ENCODE data around the gene PACRG.
A peak's percentile ranks its signal among the peaks of the same experiment; 100 is the strongest.
"Not testable (repeated sequence)": the region's sequence is repeated elsewhere in the genome, so short reads cannot be mapped to it uniquely, and the experiment has no call there.

PACRG gene

DNA sequence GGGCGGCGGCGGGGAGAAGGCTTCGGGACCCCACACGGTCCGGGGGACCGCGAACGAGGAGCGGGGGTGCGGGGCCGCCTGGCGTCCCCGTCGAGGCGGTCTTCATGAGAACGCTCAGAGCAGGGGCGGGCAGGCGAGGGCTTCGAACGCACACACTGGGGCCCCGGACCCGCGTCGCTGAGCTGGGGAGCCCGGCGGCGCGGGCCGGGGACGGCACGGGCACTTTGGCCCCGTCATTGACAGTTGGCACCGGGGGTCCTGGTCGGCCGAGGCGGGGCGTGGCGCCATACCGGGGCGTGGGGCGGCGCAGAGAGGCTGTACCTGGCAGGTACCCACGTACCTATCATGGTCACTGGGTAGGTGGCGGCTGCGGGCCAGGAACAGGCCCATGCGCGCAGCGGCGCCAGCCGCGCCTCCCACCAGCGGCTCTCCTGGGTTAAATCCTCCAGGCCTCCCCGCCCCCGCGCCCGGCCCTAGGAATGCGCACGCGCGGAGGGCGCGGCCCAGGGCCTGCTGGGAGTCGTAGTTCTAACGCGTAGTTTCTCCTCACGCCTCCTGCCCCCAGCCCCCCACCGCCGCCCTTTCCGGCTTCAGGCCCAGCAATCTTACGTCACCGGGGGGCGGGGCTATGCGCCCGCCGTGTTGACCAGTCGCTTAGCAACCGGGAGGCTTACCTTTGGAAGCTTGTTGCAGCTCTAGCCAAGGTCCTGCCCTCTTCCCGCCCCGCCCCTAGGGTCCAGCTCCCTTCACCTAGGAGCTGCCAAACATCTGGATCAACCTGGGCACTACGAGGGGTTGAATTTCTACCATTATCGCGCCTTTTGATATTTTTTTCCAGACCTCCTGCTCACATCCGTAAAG lies at the start of gene PACRG, which contains the start of gene PRKN:
Gene PACRG (plus strand): TSS at position 653 of the 861 bp plus-strand sequence.
Gene PRKN (minus strand): TSS at position 445 of the 861 bp plus-strand sequence.
- Histone ChIP-seq H3K27me3 (ENCODE audit: control insufficient read depth in 1 of 2, insufficient read depth in 2 of 2, low read length in 2 of 2) (no peaks in the 10 kb centered on the region), H3K4me3 (ENCODE audit: low read depth in 1 of 2, low read length in 2 of 2) (peak within 1 kb of the TSS; percentile 66 to 94), H3K9ac (ENCODE audit: low read length) (peak within 1 kb of the TSS; percentile 42), H3K27ac (ENCODE audit: low read depth, low read length) (peak within 1 kb of the TSS; percentile 85), H3K9me3 (ENCODE audit: low read length) (no peaks in the 10 kb centered on the region), H3K4me1 (ENCODE audit: insufficient read depth, low read length) (peaks cover 19% of the 10 kb centered on the region), H3K36me3 (ENCODE audit: insufficient read depth, low read length) (no peaks in the 10 kb centered on the region)

DNA sequence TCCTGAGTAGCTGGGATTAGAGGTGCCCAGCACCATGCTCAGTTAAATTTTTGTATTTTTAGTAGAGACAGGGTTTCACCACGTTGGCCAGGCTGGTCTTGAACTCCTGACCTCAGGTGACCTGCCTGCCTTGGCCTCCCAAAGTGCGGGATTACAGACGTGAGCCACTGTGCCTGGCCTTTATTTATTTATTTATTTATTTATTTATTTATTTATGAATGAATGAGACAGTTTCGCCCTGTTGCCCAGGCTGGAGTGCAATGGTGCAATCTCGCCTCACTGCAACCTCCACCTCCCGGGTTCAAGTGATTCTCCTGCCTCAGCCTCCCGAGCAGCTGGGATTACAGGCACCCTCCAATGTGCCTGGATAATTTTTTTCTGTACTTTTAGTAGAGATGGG lies 48.9 kb upstream of the PACRG start:
- not testable (repeated sequence) for H3K4me3 ChIP-seq (ENCODE audit: low read depth in 1 of 2, low read length in 2 of 2); H3K9ac ChIP-seq (ENCODE audit: low read length); H3K9me3 ChIP-seq (ENCODE audit: low read length); H3K27me3 ChIP-seq (ENCODE audit: control insufficient read depth in 1 of 2, insufficient read depth in 2 of 2, low read length in 2 of 2); H3K4me1 ChIP-seq (ENCODE audit: insufficient read depth, low read length); H3K36me3 ChIP-seq (ENCODE audit: insufficient read depth, low read length); H3K27ac ChIP-seq (ENCODE audit: low read depth, low read length)

DNA sequence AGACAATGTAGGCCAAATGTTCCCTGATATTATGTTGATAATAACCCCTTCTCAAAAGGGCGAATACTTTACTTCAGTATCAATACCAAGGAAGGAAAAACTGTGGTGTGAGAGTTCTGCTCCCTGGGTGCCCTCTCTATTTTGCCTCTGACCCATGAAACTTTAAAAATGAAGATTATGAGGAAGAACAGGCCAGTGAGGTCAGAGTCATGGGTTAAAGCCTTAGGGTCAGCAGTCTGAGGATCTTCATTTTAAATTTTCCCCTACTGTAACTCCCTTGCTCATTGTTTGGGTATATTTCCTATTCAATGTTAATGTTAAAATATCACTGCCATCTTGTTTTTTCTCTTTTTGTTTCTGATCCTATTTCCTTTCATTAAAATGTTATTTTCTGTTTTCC lies 48.1 kb upstream of the PACRG start:
- peaks cover 10% of the 10 kb centered on the region for H3K4me1 ChIP-seq (ENCODE audit: insufficient read depth, low read length)
- no peak overlapping the region for H3K4me3 ChIP-seq (ENCODE audit: low read depth in 1 of 2, low read length in 2 of 2)
- H3K27ac ChIP-seq (ENCODE audit: low read depth, low read length), result no peak overlapping the region
- H3K27me3 ChIP-seq (ENCODE audit: control insufficient read depth in 1 of 2, insufficient read depth in 2 of 2, low read length in 2 of 2), result no peaks in the 10 kb centered on the region
- H3K36me3 ChIP-seq (ENCODE audit: insufficient read depth, low read length), result no peaks in the 10 kb centered on the region
- H3K9ac ChIP-seq (ENCODE audit: low read length), result no peak overlapping the region
- no peaks in the 10 kb centered on the region for H3K9me3 ChIP-seq (ENCODE audit: low read length)

DNA sequence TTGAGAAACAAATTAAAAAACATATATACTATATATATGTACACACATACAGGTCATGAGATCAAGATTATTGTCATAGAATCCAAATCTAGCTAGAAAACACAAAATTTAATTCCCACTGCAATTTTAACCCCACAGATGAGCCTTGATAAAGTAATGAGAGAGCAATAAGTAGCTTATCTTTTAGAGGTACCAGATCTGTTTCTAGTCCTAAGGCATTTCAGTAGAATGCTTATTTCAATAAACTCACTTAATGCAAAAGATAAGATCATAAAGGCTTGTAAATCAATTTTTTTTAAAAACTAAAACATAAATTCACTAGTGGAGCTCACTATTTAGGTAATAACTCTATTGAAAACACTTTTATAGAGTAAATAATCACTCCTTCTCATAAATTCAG lies 47.4 kb upstream of the PACRG start:
- H3K4me3 ChIP-seq (ENCODE audit: low read depth in 1 of 2, low read length in 2 of 2), result no peak overlapping the region
- H3K27ac ChIP-seq (ENCODE audit: low read depth, low read length), result no peak overlapping the region
- H3K9me3 ChIP-seq (ENCODE audit: low read length), result no peaks in the 10 kb centered on the region
- H3K9ac ChIP-seq (ENCODE audit: low read length), result no peak overlapping the region
- H3K27me3 ChIP-seq (ENCODE audit: control insufficient read depth in 1 of 2, insufficient read depth in 2 of 2, low read length in 2 of 2), result no peaks in the 10 kb centered on the region
- H3K4me1 ChIP-seq (ENCODE audit: insufficient read depth, low read length), result peaks cover 10% of the 10 kb centered on the region
- H3K36me3 ChIP-seq (ENCODE audit: insufficient read depth, low read length), result no peaks in the 10 kb centered on the region

DNA sequence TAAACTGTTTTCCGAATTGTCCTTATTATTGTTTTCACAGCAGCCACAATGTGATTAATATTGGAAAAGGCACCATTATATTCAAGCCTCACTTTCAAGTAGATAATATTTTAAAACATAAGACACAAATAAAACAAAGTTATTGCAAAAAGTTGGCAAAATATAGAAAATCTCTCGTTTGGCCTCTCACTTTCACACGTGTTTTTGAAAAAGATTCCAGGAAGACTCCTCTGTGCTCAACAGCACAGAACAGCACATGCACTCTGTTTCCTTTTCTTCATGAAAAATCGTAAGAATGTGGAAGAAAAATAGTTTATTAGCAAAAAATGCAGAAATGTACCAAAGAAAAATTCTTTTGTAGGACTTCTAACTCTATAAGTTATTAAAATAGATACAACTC lies 46.9 kb upstream of the PACRG start:
- Histone ChIP-seq H3K4me3 (ENCODE audit: low read depth in 1 of 2, low read length in 2 of 2) (no peak overlapping the region), H3K9ac (ENCODE audit: low read length) (no peak overlapping the region), H3K4me1 (ENCODE audit: insufficient read depth, low read length) (peaks cover 10% of the 10 kb centered on the region), H3K27ac (ENCODE audit: low read depth, low read length) (no peak overlapping the region), H3K36me3 (ENCODE audit: insufficient read depth, low read length) (no peaks in the 10 kb centered on the region), H3K27me3 (ENCODE audit: control insufficient read depth in 1 of 2, insufficient read depth in 2 of 2, low read length in 2 of 2) (no peaks in the 10 kb centered on the region), H3K9me3 (ENCODE audit: low read length) (no peaks in the 10 kb centered on the region)

DNA sequence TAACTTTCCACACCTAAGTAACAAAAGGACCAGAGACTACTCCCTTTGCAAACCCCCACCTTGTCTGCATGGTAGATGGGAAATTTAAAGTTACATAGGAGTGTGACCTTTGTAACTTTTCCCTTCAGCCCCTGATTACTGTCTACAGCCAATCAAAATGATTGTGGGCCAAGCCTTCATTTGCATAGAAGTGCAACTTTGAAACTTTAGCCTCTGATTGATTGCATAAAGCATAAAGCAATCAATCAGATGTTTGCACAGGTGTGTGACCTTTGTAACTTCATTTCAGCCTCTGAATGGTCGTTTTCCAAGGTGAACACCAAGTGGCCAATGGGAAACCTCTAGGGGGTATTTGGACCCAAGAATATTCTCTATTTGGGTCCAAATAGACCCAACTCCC lies 46.3 kb upstream of the PACRG start:
- Histone ChIP-seq H3K27ac (ENCODE audit: low read depth, low read length) (no peak overlapping the region), H3K36me3 (ENCODE audit: insufficient read depth, low read length) (no peaks in the 10 kb centered on the region), H3K4me1 (ENCODE audit: insufficient read depth, low read length) (peaks cover 10% of the 10 kb centered on the region), H3K27me3 (ENCODE audit: control insufficient read depth in 1 of 2, insufficient read depth in 2 of 2, low read length in 2 of 2) (no peaks in the 10 kb centered on the region), H3K4me3 (ENCODE audit: low read depth in 1 of 2, low read length in 2 of 2) (no peak overlapping the region), H3K9ac (ENCODE audit: low read length) (no peak overlapping the region), H3K9me3 (ENCODE audit: low read length) (no peaks in the 10 kb centered on the region)

DNA sequence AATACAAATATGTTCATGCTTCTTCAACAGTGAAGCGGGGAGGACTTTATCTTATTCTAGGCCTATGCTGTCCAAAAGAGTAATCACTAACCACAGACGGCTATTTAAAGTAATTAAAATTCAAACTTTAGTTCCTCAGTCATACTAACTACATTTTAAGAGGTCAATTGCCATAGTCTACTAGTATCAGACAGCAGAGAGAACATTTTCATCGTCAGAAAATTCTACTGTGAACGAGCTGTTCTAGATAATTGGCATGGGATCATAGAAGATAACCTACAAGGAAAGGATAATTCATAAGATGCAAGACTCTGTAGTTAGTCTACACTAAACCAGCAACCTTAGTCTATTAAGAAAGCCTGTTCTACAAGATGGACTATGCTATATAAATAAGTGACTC lies 44.6 kb upstream of the PACRG start:
- H3K27ac ChIP-seq (ENCODE audit: low read depth, low read length), result no peak overlapping the region
- H3K4me3 ChIP-seq (ENCODE audit: low read depth in 1 of 2, low read length in 2 of 2), result no peak overlapping the region
- peaks cover 10% of the 10 kb centered on the region for H3K4me1 ChIP-seq (ENCODE audit: insufficient read depth, low read length)
- H3K27me3 ChIP-seq (ENCODE audit: control insufficient read depth in 1 of 2, insufficient read depth in 2 of 2, low read length in 2 of 2), result no peaks in the 10 kb centered on the region
- no peak overlapping the region for H3K9ac ChIP-seq (ENCODE audit: low read length)
- H3K36me3 ChIP-seq (ENCODE audit: insufficient read depth, low read length), result no peaks in the 10 kb centered on the region
- no peaks in the 10 kb centered on the region for H3K9me3 ChIP-seq (ENCODE audit: low read length)

DNA sequence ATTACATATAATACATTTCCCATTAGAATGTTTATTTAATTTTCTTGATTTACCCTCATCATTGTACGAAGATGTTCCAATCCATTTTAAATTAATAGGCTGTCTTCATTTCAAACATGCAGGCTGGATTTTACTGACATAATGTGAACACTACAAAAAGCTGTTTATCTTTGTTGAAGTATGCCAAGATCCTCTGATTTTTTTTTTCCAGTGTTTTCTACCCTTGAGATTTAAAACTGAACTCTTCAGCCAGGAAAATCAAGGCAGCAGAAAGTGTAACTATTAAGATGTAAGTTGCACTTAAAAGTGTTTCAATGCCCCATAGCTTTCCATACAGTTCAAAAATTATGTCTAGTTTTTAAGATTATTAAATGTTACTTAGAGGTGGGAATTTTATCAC lies 43.7 kb upstream of the PACRG start:
- H3K9me3 ChIP-seq (ENCODE audit: low read length), result no peaks in the 10 kb centered on the region
- H3K27ac ChIP-seq (ENCODE audit: low read depth, low read length), result no peak overlapping the region
- no peaks in the 10 kb centered on the region for H3K27me3 ChIP-seq (ENCODE audit: control insufficient read depth in 1 of 2, insufficient read depth in 2 of 2, low read length in 2 of 2)
- no peak overlapping the region for H3K4me3 ChIP-seq (ENCODE audit: low read depth in 1 of 2, low read length in 2 of 2)
- H3K4me1 ChIP-seq (ENCODE audit: insufficient read depth, low read length), result peaks cover 10% of the 10 kb centered on the region
- H3K36me3 ChIP-seq (ENCODE audit: insufficient read depth, low read length), result no peaks in the 10 kb centered on the region
- no peak overlapping the region for H3K9ac ChIP-seq (ENCODE audit: low read length)

DNA sequence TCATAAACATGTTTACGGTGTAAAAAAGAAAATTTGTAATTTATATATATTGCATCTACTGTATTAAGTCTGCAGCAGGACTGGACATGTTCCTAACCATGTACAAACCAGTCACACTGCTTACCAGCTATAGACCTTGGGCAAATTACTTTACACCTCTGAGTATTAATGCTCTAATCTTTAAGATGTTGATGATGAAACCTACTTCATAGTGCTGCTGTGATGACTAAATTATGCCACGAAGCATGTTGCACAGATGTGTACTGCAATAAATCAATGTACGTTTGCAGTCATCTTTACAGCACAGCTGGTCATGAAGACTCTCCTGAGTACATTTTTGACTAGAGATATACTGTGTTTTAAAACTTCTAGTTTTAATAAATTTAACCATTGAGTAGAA lies 42.8 kb upstream of the PACRG start:
- Histone ChIP-seq H3K27me3 (ENCODE audit: control insufficient read depth in 1 of 2, insufficient read depth in 2 of 2, low read length in 2 of 2) (no peaks in the 10 kb centered on the region), H3K4me1 (ENCODE audit: insufficient read depth, low read length) (peaks cover 10% of the 10 kb centered on the region), H3K4me3 (ENCODE audit: low read depth in 1 of 2, low read length in 2 of 2) (no peak overlapping the region), H3K27ac (ENCODE audit: low read depth, low read length) (no peak overlapping the region), H3K9me3 (ENCODE audit: low read length) (no peaks in the 10 kb centered on the region), H3K9ac (ENCODE audit: low read length) (no peak overlapping the region), H3K36me3 (ENCODE audit: insufficient read depth, low read length) (no peaks in the 10 kb centered on the region)

DNA sequence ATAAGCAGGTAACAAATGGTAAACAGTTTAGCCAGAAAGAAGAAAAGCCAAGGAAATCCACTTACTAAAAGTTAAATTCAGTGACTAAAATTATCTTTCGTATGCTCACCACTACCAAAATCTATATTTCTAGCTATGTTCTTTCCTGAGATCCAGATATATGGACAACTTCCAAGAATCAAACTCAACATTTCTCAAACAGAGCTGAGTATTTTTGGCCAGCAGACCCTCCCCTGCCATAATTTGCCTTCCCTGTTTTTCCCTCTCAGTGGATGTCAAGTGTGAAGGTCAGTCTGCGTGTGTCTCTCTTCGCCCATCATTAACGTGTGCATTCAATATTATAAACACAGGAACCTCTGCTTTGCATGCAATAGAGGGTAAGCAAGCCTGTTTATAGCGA lies 42.2 kb upstream of the PACRG start:
- Histone ChIP-seq H3K9me3 (ENCODE audit: low read length) (no peaks in the 10 kb centered on the region), H3K9ac (ENCODE audit: low read length) (no peak overlapping the region), H3K4me3 (ENCODE audit: low read depth in 1 of 2, low read length in 2 of 2) (no peak overlapping the region), H3K27me3 (ENCODE audit: control insufficient read depth in 1 of 2, insufficient read depth in 2 of 2, low read length in 2 of 2) (no peaks in the 10 kb centered on the region), H3K36me3 (ENCODE audit: insufficient read depth, low read length) (no peaks in the 10 kb centered on the region), H3K27ac (ENCODE audit: low read depth, low read length) (no peak overlapping the region), H3K4me1 (ENCODE audit: insufficient read depth, low read length) (peaks cover 10% of the 10 kb centered on the region)

DNA sequence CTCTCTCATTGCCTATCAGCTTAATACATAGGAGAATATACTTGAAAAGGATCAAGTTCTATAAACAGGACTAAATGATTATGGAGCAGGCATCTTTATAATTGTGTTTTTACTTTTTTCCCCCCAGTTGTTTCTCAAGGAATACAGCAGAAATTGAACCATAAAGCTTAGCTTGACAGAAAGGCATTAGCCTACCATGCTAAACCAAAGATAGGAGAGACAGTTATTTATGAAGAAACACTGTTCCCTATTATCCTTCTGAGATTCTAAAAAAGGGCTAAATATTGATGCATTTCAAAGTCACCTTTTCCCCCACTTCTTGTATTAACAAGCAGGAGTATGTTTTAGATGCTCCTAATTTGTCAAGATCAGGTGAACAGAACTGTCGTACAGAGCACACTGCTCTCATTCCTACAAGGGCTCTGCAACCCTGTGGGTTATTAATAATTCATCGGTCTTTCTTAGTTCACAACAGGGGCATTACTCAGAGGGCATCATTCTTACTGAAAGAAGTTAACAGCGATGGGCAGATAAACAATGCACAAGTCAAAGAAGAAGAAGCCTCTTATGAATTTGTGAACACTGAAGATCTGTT lies 38.9 kb upstream of the PACRG start:
- Histone ChIP-seq H3K4me1 (ENCODE audit: insufficient read depth, low read length) (peaks cover 6% of the 10 kb centered on the region), H3K27ac (ENCODE audit: low read depth, low read length) (no peak overlapping the region), H3K9ac (ENCODE audit: low read length) (no peak overlapping the region), H3K4me3 (ENCODE audit: low read depth in 1 of 2, low read length in 2 of 2) (no peak overlapping the region), H3K9me3 (ENCODE audit: low read length) (no peaks in the 10 kb centered on the region), H3K36me3 (ENCODE audit: insufficient read depth, low read length) (no peaks in the 10 kb centered on the region), H3K27me3 (ENCODE audit: control insufficient read depth in 1 of 2, insufficient read depth in 2 of 2, low read length in 2 of 2) (no peaks in the 10 kb centered on the region)

DNA sequence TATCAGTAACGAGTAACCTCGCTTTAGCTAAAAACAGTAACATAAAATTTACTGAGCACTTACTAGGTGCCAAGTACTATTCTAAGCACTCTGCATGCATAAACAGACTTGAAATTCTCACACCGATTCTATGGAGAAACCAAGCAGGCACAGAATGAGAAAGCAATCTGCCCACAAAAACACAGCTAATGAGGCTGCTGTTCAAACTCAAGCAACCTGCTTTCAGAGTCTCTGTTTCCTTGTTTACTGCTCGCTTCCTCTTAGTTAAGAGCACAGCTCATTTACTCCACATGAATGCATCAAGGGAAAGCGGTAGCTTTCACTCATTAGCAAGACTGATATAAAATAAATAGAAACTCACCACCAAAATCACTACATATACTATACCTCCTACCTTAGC lies 37.6 kb upstream of the PACRG start:
- Histone ChIP-seq H3K9ac (ENCODE audit: low read length) (no peak overlapping the region), H3K36me3 (ENCODE audit: insufficient read depth, low read length) (no peaks in the 10 kb centered on the region), H3K27ac (ENCODE audit: low read depth, low read length) (no peak overlapping the region), H3K9me3 (ENCODE audit: low read length) (no peaks in the 10 kb centered on the region), H3K4me3 (ENCODE audit: low read depth in 1 of 2, low read length in 2 of 2) (no peak overlapping the region), H3K4me1 (ENCODE audit: insufficient read depth, low read length) (no peaks in the 10 kb centered on the region), H3K27me3 (ENCODE audit: control insufficient read depth in 1 of 2, insufficient read depth in 2 of 2, low read length in 2 of 2) (no peaks in the 10 kb centered on the region)

All from muscle layer of colon (tissue), 2 donors.